HL-60/S4 treated with phorbol 12-myristate 13-acetate at 8.2 ng/mL for 4 days and 3 days (cell line): ENCODE results near the gene OPTC.

Experiments
- in situ Hi-C: fragments of 300-500 bp; cut with MboI; formaldehyde crosslinking; loops from 2 replicates; pipeline ENCODE4 v1.15.0; 2022; ENCODE audit warnings: low sequenced_read_pairs

OPTC gene

DNA sequence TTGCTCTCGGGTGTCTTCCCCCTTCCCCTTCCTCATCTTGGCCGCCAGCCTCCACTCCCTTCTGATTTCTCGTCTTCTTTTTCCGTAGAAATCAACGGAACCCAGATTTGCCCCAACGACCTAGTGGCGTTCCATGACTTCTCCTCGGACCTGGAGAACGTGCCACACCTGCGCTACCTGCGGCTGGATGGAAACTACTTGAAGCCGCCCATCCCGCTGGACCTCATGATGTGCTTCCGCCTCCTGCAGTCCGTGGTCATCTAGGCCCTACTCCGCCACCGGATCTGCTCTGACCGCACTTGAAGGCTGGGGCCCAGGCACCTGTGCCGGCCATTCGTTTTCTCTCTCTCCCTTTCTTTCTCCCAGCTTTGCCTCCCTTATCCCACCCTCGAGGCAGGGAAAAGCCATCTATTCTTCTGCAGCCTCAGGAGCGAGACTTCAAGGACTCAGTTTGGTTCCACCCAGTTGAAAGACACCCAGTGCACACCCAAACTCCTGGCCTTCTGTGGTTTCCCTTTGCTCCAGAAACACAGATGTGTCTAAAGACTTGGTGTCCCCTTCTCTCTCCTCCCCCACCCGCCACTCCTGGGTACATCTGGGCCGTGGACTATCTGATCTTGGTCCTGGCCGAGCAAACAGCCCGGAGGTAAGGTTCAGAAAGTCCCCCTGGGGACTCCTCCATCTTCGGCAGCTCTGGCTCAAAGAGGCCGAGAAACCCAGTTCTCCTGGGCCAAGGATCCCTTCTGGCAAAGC, 7.2 kb upstream of the OPTC start:
- in situ Hi-C loops = loop anchor here (5.0 to 25.0 kb wide), 2 partner anchors 144 to 449 kb away; partner anchors contain the start of gene PPFIA4

DNA sequence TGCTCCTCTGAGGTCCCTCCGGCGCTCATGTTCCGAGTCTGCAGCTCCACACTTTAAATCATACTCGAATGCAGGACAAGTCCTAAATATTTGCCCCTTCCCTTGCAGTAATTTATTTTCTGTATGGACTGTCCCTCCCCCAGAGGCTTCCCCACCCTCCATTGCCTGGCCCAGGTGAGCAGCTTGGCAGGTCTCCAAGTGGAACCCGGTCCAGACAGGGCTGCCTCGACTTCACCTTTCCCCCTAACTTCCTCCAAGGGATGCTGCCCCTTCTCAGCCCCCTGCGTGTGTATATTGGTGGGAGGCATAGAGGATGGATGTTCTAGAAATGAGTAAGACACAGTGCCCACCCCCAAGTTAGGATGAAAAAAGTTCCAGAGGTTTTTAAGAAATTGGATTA, 5.4 kb upstream of the OPTC start:
- in situ Hi-C loops = loop anchor here (5.0 to 25.0 kb wide), 2 partner anchors 146 to 451 kb away; partner anchors contain the start of gene PPFIA4

GRCh38 chr1:203490607-203491006, 3.3 kb upstream of the OPTC start:
- in situ Hi-C loops = loop anchor here (25.0 kb wide), 1 partner anchor 453 kb away; the partner anchor contains the start of gene PPFIA4

GRCh38 chr1:203491664-203492063, 2.3 kb upstream of the OPTC start:
- in situ Hi-C loops = loop anchor here (25.0 kb wide), 1 partner anchor 454 kb away; the partner anchor contains the start of gene PPFIA4

DNA sequence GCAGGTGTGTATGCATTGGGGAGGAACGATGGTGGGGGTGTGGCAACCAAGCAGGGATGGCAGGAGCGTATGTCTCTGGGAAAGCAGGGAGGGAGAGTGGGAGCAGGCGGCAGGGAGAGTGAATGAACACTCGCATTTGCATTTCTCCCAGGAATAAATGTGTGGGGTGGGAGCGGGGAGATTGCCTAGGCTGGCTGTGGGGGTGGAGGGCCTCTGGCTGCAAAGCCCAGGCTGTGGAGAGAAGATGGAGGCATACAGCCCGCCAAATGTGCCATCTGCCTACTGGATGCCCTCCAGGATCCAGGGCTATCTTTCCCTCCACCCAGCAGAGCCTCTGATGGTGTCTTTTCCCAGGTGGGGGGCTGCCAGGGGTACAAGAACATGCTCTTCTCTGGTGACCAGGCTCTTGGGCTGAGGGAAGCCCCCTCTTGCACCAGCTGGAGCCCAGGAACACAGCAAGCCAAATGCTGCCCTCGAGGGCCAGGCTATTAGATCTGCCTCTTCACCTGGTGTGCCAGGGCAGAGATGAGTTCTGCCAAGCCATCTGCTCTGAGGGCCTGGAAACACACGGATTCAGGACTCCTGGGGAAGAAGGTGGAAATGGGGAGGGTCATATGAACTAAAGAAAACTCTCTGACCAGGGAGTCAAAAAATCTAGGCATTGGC, 1.7 kb upstream of the OPTC start:
- in situ Hi-C loops = loop anchor here (25.0 kb wide), 1 partner anchor 455 kb away; the partner anchor contains the start of gene PPFIA4

GRCh38 chr1:203492748-203493130, 1.2 kb upstream of the OPTC start:
- in situ Hi-C loops = loop anchor here (25.0 kb wide), 1 partner anchor 455 kb away; the partner anchor contains the start of gene PPFIA4

GRCh38 chr1:203495845-203496244, 1.9 kb downstream of the OPTC start:
- in situ Hi-C loops = loop anchor here (5.0 to 25.0 kb wide), 2 partner anchors 206 to 459 kb away; partner anchors contain the start of gene PPFIA4

DNA sequence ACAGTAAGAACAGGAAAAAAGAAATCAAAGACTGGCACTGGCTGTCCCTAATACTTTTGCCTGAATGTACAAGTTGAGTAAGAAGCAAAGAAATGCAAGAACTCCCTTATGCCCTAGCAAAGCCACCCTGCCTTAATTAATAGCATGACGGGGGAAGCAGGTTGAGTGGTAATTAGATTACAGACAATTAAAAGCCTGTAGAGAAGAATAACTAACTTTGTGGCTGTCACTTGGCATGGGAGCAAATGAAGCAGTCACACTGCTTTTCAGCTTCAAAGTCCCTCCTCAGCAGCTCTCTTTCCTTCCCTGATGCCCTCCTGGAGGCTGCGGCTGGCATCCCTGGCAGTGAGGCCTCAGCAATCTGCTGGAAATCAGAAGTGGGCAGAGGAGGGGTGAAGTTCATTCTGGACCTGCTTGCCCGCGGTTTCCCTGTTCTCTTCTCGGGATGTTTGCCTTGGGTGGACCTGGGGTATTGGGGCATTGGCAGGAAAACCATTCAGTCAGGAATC, 3.4 kb downstream of the OPTC start:
- in situ Hi-C loops = loop anchor here (5.0 to 25.0 kb wide), 2 partner anchors 205 to 460 kb away; partner anchors contain the start of gene PPFIA4

DNA sequence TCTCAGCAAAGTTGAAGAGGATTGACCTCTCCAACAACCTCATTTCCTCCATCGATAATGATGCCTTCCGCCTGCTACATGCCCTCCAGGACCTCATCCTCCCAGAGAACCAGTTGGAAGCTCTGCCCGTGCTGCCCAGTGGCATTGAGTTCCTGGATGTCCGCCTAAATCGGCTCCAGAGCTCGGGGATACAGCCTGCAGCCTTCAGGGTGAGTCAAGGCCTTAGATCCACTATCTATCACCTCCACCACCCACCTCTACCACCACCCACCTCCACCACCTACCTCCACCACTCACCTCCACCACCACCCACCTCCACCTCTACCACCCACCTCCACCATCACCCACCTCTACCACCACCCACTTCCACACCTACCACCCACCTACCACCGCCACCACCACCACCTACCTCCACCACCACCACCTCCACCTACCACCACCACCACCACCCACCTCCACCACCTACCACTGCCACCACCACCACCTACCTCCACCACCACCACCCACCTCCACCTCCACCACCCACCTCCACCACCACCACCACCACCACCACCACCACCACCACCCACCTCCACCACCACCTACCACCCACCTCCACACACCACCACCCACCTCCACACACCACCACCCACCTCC, 5.8 kb downstream of the OPTC start:
- in situ Hi-C loops = loop anchor here (5.0 to 25.0 kb wide), 2 partner anchors 203 to 462 kb away; partner anchors contain the start of gene PPFIA4

DNA sequence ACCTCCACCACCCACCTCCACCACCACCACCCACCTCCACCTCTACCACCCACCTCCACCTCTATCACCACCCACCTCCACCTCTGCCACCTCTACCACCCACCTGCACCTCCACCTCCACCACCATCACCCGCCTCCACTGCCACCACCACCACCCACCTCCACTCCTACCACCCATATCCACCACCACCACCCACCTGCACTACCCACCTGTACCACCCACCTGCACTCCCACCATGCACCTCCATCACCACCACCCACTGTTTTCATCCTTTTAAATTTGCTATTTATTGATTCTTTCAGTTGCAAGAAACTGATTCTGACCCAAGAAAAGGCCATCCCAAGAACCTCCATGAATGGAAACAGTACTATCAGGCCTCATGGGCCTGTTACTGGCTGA, 6.3 kb downstream of the OPTC start:
- in situ Hi-C loops = no loop called here

DNA sequence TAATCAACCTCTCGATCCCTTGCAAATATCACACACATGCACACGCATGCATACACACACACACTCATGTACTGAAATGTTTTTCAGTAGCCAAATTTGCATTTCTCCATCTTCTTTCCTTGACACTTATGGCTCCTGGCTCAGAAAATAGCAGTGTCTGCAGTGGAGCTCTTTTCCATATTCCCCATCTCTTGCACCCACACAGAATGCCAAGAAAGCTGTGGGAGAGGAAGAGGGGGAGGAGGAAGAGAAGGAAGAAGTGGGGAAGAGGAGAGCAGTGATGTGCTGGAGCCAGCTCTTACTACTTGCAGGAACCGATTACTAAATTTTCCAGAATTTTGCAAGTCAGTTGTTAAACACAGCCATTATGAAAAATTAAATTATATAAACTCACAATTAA, 9.9 kb downstream of the OPTC start:
- in situ Hi-C loops = no loop called here

GRCh38 chr1:203504400-203505250, 10.7 kb downstream of the OPTC start:
- in situ Hi-C loops = no loop called here

- in situ Hi-C loops = no loop called here
Observed at GRCh38 chr1:203505526-203506204, 11.7 kb downstream of the OPTC start.

DNA sequence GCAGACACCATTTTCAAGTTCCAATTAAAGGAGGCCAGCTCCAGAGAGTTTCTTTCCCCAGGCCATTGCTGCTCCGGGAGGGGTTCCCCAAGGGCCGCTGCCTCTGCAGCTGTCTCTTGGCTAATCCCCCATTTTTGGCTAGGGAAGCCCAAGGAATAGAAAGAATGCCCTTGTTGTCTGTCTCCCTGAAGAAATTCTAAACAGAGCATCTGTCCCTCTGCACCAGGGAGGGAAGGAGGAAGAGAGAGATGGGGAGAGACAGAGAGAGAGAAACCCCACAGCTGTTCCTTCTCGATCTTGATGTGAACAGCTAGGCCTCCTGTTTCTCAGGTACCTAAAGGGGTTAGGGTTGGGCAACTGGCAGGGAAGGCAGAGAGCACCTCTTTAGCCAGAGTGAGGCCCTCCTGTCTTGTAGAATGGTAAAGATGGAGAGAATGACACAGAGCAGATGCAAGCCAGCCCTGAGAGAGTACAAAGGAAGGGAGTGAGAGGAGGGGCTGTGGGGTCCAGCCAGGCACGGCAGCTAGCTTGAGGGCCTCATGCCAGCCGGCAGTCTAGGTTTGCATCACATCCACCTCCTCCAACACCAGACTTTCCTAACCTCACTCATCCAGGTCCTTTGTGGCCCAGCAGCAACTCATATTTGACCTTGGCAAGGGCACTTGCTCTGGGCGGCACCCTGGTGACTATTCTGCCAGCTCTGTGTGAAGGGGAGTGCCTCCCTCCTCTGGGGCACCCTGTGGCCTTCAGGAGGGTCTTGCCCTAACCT, 13.1 kb downstream of the OPTC start:
- in situ Hi-C loops = no loop called here

DNA sequence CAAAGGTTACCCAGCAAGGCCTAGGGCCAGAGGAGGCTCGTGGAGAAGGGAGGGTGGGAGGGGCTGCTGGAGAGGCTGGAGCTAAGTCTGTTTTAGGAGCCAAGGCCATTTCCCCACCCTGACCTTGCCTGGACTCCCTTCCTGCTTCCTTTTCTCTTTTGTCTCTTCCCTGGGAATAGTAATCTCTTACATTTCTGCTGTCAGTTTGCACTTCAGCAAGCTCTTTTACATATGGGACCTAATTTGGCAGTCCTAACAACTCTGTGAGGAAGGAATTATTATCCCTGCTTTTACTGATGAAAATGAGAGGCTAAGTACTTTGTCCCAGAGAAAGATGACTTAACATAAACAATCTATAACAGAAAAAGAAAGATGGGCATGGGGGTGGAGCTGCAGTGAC, 13.8 kb downstream of the OPTC start:
- in situ Hi-C loops = no loop called here

GRCh38 chr1:203508463-203509073, 14.6 kb downstream of the OPTC start:
- in situ Hi-C loops = no loop called here

GRCh38 chr1:203509135-203509534, 15.2 kb downstream of the OPTC start:
- in situ Hi-C loops = no loop called here

- in situ Hi-C loops = no loop called here
Observed at GRCh38 chr1:203511513-203511912, 17.6 kb downstream of the OPTC start.
